Testis (tissue), 3 donors: Measurements from ENCODE around the gene CTBP1. TPM values are rescaled to one million over a fixed set of nuclear protein-coding genes. Genes with fewer than 3 reads are reported as not detected.

Experiments used
- DNase-seq: peaks from one replicate; pipeline ENCODE4 v3.0.0-alpha.2; 2019
- H3K27ac ChIP-seq, 2 donors: fragments of 200-600 bp; sonication (generic); one replicate each; pipeline ENCODE4 v1.5.1; 2019
- H3K27me3 ChIP-seq: fragments of 200-600 bp; sonication (generic); one replicate; pipeline ENCODE4 v1.5.1; 2019
- H3K36me3 ChIP-seq: fragments of 200-600 bp; sonication (generic); one replicate; pipeline ENCODE4 v1.5.1; 2017; ENCODE audit warnings: low read depth; ENCODE audit errors: missing control alignments
- H3K4me1 ChIP-seq: fragments of 200-600 bp; sonication (generic); one replicate; pipeline ENCODE4 v1.5.1; 2019
- H3K4me3 ChIP-seq, 2 donors: fragments of 200-600 bp; sonication (generic); one replicate each; pipeline ENCODE4 v1.5.1; 2017 to 2019
- H3K9me3 ChIP-seq: fragments of 200-600 bp; sonication (generic); one replicate; pipeline ENCODE4 v1.5.1; 2017
- CTCF ChIP-seq, 3 experiments: fragments of 450-650 bp in 2 of 3; fragments of 200-600 bp in 1 of 3; sonication (generic) in 1 of 3; IDR thresholded peaks; one replicate each; pipeline ENCODE4 v1.5.1; 2016 to 2019; ENCODE audit warnings: antibody characterized with exemption in 3 of 3, mild to moderate bottlenecking in 2 of 3, moderate library complexity in 1 of 3
- POLR2A ChIP-seq: fragments of 450-650 bp; IDR thresholded peaks from one replicate; pipeline ENCODE4 v1.6.1; 2017; ENCODE audit warnings: antibody characterized with exemption, mild to moderate bottlenecking, moderate library complexity
- WGBS, 2 donors: methylation state at CpG; one replicate each; pipeline ENCODE4 v1.1.5; 2018; 5-methylcytosine and 5-hydroxymethylcytosine counted together
- intact Hi-C: fragments of 100-400 bp; cut with DNase I; formaldehyde crosslinking; loops from one replicate; pipeline ENCODE4 v1.15.1; 2023; ENCODE audit warnings: low total_unique reads
- polyA plus RNA-seq: library from polyadenylated mRNA; stranded (reverse); fragments of 350-450 nt; fragmentation: Illumina TruSeq; extraction: RNeasy Lipid Tissue Mini Kit (QIAGEN cat#74804); gene quantifications from one replicate; pipeline ENCODE4 v1.2.3, GENCODE V29; 2014; ENCODE audit warnings: low read depth, low replicate concordance; ENCODE audit not compliant: insufficient read depth
- total RNA-seq, 2 donors: library from RNA; depleted of rRNA; stranded (reverse); fragments of >200 nt; gene quantifications; one replicate each; pipeline ENCODE4 v1.2.3, GENCODE V29; 2016

CTBP1 gene
- total and polyA plus RNA-seq, 3 donors from 2014 or later, result 72.6 to 245 (median 240) TPM

DNA sequence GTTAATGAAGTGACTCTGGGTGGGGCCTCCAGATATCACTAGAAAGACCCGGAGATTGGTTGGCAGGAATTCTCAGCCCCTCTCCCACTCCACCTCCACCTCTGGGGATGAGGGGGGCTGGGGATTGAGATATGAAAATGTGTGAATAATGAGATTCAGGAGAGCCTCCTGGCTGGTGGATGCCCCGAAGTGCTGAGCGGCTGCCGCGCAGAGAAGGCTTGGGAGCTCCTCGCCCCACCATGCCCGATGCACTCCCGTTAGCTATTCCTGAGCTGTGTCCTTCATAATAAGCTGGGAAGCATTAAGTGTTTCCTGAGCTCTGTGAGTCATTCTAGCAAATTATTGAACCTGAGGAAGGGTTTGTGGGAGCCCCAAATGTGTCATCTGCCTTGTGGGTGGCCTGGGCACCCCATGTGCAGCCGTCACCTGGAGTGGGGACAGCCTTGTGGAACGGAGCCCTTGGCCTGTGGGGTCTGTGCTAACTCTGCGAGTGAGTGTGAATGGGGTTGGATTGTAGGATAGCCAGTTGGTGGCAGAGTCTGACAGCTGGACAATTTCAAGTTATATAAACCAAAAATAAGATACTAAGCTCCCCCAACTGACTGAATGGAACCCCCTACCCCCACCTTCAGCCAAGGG lies 36.3 kb upstream of the CTBP1 start:
- Histone ChIP-seq H3K36me3 (no peaks in the 10 kb centered on the region), H3K27ac (no peak overlapping the region), H3K4me3 (no peak overlapping the region), H3K9me3 (no peaks in the 10 kb centered on the region), H3K27me3 (no peaks in the 10 kb centered on the region), H3K4me1 (peaks cover 4% of the 10 kb centered on the region)
- intact Hi-C loops, result no loop called here
- no peak for TF ChIP-seq POLR2A
- no peak for TF ChIP-seq CTCF (IDR thresholded peaks at IDR 0.05)
- no peak for DNase-seq
- 67 to 80% methylated on average over 6 to 11 of the region's 11 CpGs for WGBS, 2 donors

DNA sequence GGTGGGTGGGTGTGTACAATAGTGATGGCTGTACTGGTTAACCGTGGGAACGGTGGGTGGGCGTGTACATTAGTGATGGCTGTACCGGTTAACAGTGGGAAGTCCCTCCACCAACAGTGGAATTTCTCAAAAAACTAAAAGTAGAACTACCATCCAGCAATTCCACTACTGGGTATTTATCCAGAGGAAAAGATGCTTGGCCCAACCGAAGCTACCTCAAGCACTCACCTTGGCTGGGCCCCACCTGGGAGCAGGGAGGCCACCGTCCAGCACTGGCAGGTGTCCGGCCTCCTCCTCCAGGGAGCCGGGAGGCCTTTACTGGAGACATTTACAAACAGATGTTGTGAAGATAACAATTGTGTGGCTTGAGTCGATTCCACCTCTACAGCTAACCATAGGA lies 34.8 kb upstream of the CTBP1 start:
- intact Hi-C loops, result no loop called here
- H3K27me3 ChIP-seq, result no peaks in the 10 kb centered on the region
- no peak for DNase-seq
- 85 to 89% methylated on average over 9 of the region's 9 CpGs for WGBS, 2 donors
- H3K4me1 ChIP-seq, result peaks cover 3% of the 10 kb centered on the region
- H3K36me3 ChIP-seq, result no peaks in the 10 kb centered on the region
- no peaks in the 10 kb centered on the region for H3K9me3 ChIP-seq
- H3K4me3 ChIP-seq, result no peak overlapping the region
- TF ChIP-seq POLR2A (no peak), CTCF (IDR thresholded peaks at IDR 0.05) (no peak)
- no peak overlapping the region for H3K27ac ChIP-seq

DNA sequence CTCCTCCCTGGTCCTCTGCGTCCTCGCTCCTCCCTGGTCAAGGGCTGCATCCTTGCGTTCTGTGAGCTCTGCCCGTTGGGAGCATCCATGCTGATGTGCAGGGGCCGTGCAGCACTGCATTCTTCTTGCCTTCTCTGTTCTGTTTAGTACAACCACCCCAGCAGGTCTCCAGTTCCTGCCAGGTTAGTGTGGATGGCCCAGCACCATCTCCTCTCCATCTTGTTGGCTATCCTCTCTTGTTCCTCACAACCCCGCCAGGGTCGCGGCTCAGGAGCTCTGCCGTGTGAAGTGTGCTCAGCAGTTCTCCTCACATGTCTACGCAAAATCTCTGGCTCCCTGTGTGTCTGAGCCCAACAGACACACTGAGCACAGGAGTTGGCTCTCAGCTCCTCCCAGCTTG lies 30.3 kb upstream of the CTBP1 start:
- no peaks in the 10 kb centered on the region for H3K9me3 ChIP-seq
- intact Hi-C loops, result no loop called here
- no peak for TF ChIP-seq POLR2A
- no peak for TF ChIP-seq CTCF (IDR thresholded peaks at IDR 0.05)
- no peaks in the 10 kb centered on the region for H3K4me1 ChIP-seq
- H3K36me3 ChIP-seq, result no peaks in the 10 kb centered on the region
- 90 to 98% methylated on average over 8 to 10 of the region's 10 CpGs for WGBS, 2 donors
- no peaks in the 10 kb centered on the region for H3K27me3 ChIP-seq
- H3K27ac ChIP-seq, result no peak overlapping the region
- no peak overlapping the region for H3K4me3 ChIP-seq
- no peak for DNase-seq

DNA sequence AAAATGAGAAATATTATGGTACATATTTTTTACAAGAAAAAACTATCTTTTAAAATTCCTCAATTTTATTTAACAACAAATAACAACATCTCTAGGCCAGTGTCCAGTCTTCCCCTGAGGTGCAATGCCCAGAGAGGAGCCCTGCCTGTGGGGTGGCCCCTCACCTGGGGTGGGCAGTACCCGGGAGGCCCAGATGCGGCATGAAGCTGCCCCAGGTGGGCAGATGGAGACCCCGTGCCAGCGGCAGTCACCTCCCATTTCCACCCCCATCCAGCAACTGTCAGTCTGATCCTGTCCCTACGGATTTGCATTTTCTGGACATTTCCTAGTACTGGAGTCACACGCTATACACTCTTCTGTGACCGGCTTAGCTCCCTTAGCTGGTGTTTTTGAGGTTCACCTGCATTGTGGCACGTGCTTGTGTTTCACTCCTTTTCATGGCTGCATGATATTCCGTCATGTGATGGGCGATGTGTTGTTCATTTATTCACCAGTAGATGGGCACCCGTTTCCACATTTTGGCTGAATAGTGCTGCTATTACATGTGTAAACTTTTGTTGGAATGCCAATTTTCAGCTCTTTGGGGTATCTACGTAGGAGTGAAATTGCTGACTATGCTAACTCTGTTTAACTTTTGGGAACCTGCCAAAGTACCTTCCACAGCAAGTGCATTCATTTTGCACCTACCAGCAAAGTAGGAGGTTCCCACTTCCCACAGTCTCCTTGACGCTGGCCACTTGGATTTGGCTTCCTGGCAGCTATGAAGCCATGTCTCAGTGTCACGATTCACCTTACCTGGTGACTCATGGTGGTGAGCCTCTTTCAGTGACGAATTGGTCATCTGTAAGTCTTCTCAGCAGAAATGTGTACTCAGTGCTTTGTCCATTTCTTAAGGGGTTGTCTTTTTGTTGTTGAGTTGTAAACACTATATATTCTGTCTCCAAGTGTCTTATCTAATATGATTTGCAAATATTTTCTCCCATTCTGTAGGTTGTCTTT lies 29.0 kb upstream of the CTBP1 start:
- no peak for TF ChIP-seq POLR2A
- TF ChIP-seq CTCF (IDR thresholded peaks at IDR 0.05), result peak in 1 of 3 experiments; percentile 14
- H3K4me3 ChIP-seq, result no peak overlapping the region
- WGBS, 2 donors, result 81% methylated on average over 15 of the region's 15 CpGs
- no peaks in the 10 kb centered on the region for H3K27me3 ChIP-seq
- H3K36me3 ChIP-seq, result no peaks in the 10 kb centered on the region
- intact Hi-C loops, result no loop called here
- no peaks in the 10 kb centered on the region for H3K9me3 ChIP-seq
- no peak overlapping the region for H3K27ac ChIP-seq
- DNase-seq, result no peak
- no peaks in the 10 kb centered on the region for H3K4me1 ChIP-seq
